Neuronal stem cell (in vitro differentiated cells): ENCODE measurements around the gene MOGAT2.

Experiments
- DNase-seq: peaks from one replicate; pipeline ENCODE4 v3.0.0-alpha.2; 2013; ENCODE audit warnings: low spot score
- H2AFZ ChIP-seq: one replicate; pipeline ENCODE4 v1.6.1; 2013; ENCODE audit warnings: mild to moderate bottlenecking, low read length, inconsistent platforms
- H2AK5ac ChIP-seq: 2 replicates; pipeline ENCODE4 v1.6.1; 2013; ENCODE audit warnings: low read depth, mild to moderate bottlenecking, inconsistent platforms, low read length, moderate library complexity, mixed read lengths
- H2BK120ac ChIP-seq: 2 replicates; pipeline ENCODE4 v1.6.1; 2013; ENCODE audit warnings: low read depth, mild to moderate bottlenecking, inconsistent platforms, low read length, moderate library complexity, mixed read lengths
- H2BK12ac ChIP-seq: one replicate; pipeline ENCODE4 v1.6.1; 2013; ENCODE audit warnings: low read length, inconsistent platforms
- H2BK15ac ChIP-seq: 2 replicates; pipeline ENCODE4 v1.6.1; 2013; ENCODE audit warnings: mild to moderate bottlenecking, low read length, inconsistent platforms, mixed read lengths
- H2BK5ac ChIP-seq: one replicate; pipeline ENCODE4 v1.6.1; 2013; ENCODE audit warnings: inconsistent platforms, mild to moderate bottlenecking, low read length, moderate library complexity
- H3K14ac ChIP-seq: one replicate; pipeline ENCODE4 v1.6.1; 2013; ENCODE audit warnings: low read length, inconsistent platforms
- H3K18ac ChIP-seq: 2 replicates; pipeline ENCODE4 v1.6.1; 2013; ENCODE audit warnings: low read length, inconsistent platforms
- H3K23ac ChIP-seq: 2 replicates; pipeline ENCODE4 v1.6.1; 2013; ENCODE audit warnings: low read depth, mild to moderate bottlenecking, mixed read lengths, low read length, inconsistent platforms; ENCODE audit not compliant: poor library complexity
- H3K27ac ChIP-seq: replicated peaks from 3 replicates; pipeline ENCODE4 v1.5.1; 2013; ENCODE audit warnings: low read length, inconsistent platforms
- H3K27me3 ChIP-seq, 3 experiments: 2 replicates each; pipeline ENCODE4 v1.6.1; 2013; ENCODE audit warnings: low read length in 3 of 3, mild to moderate bottlenecking in 2 of 3, inconsistent platforms in 1 of 3, low read depth in 1 of 3, mixed read lengths in 1 of 3, moderate library complexity in 1 of 3; ENCODE audit not compliant: control insufficient read depth in 3 of 3, insufficient read depth in 3 of 3
- H3K36me3 ChIP-seq, 2 donors: replicated peaks in 1 of 2; 2 replicates each; pipeline ENCODE4 v1.6.1; 2013; ENCODE audit warnings: low read length in 2 of 2; ENCODE audit not compliant: control insufficient read depth in 2 of 2, insufficient read depth in 2 of 2
- H3K4ac ChIP-seq: 2 replicates; pipeline ENCODE4 v1.6.1; 2013; ENCODE audit warnings: inconsistent platforms, mild to moderate bottlenecking, low read length, moderate library complexity
- H3K4me1 ChIP-seq, 2 donors: 1 replicate in 1 of 2; 2 replicates in 1 of 2; pipeline ENCODE4 v1.6.1; 2013; ENCODE audit warnings: low read length in 2 of 2, low read depth in 1 of 2; ENCODE audit not compliant: control insufficient read depth in 2 of 2, insufficient read depth in 1 of 2
- H3K4me2 ChIP-seq: one replicate; pipeline ENCODE4 v1.6.1; 2013; ENCODE audit warnings: mild to moderate bottlenecking, low read length, inconsistent platforms; ENCODE audit not compliant: insufficient read depth, poor library complexity, severe bottlenecking
- H3K4me3 ChIP-seq, 2 donors: 2 replicates each; pipeline ENCODE4 v1.5.1; 2013; ENCODE audit warnings: low read length in 2 of 2, mild to moderate bottlenecking in 2 of 2, inconsistent platforms in 1 of 2, moderate library complexity in 1 of 2
- H3K79me1 ChIP-seq: one replicate; pipeline ENCODE4 v1.6.1; 2013; ENCODE audit warnings: low read depth, mild to moderate bottlenecking, inconsistent platforms, low read length, moderate library complexity
- H3K9ac ChIP-seq: one replicate; pipeline ENCODE4 v1.6.1; 2013; ENCODE audit warnings: mild to moderate bottlenecking, low read depth, low read length, inconsistent platforms; ENCODE audit not compliant: poor library complexity
- H3K9me3 ChIP-seq, 2 donors: replicated peaks in 1 of 2; 2 replicates each; pipeline versions ENCODE3 to v1.6.1; 2013; ENCODE audit warnings: low read length in 2 of 2, mild to moderate bottlenecking in 2 of 2, inconsistent platforms in 1 of 2, low read depth in 1 of 2, mixed read lengths in 1 of 2, moderate library complexity in 1 of 2; ENCODE audit not compliant: control insufficient read depth in 2 of 2, insufficient read depth in 1 of 2
- H4K8ac ChIP-seq: one replicate; pipeline ENCODE4 v1.6.1; 2013; ENCODE audit warnings: low read depth, mild to moderate bottlenecking, inconsistent platforms, low read length, moderate library complexity
- H4K91ac ChIP-seq: one replicate; pipeline ENCODE4 v1.6.1; 2013; ENCODE audit warnings: low read length, low read depth, mild to moderate bottlenecking, inconsistent platforms; ENCODE audit not compliant: poor library complexity
- WGBS, 2 donors: extraction: QIAGEN DNeasy Blood & Tissue Kit; methylation state at CpG; one replicate each; pipeline ENCODE4 v1.1.7; 2013; ENCODE audit warnings: missing lambda C conversion rate in 2 of 2, mixed read lengths in 1 of 2; ENCODE audit not compliant: insufficient read length in 2 of 2, insufficient replicate concordance in 1 of 2; ENCODE audit errors: extremely low coverage in 2 of 2; 5-methylcytosine and 5-hydroxymethylcytosine counted together

Gene MOGAT2

GRCh38 chr11:75719340-75720239 lies 2.0 kb downstream of the MOGAT2 start:
- Histone ChIP-seq H3K27ac (no peak overlapping the region), H3K23ac (no peak overlapping the region), H3K4ac (no peak overlapping the region), H2BK12ac (no peak overlapping the region), H2AFZ (peak overlapping the region; percentile 21), H3K4me1 (peaks cover 0 to 6% of the 10 kb centered on the region in 2 donors), H3K4me2 (no peak overlapping the region), H2BK15ac (peak overlapping the region; percentile 3), H2AK5ac (peak overlapping the region; percentile 58), H3K79me1 (no peaks in the 10 kb centered on the region), H3K9me3 (no peaks in the 10 kb centered on the region), H3K4me3 (no peak overlapping the region), H3K18ac (peak overlapping the region; percentile 87), H2BK120ac (peak overlapping the region; percentile 24), H3K36me3 (no peaks in the 10 kb centered on the region), H4K8ac (no peak overlapping the region), H4K91ac (no peak overlapping the region), H3K27me3 (peaks cover 0 to 15% (median 0%) of the 10 kb centered on the region in 3 experiments), H2BK5ac (no peak overlapping the region), H3K9ac (peak overlapping the region; percentile 51), H3K14ac (peak overlapping the region; percentile 9)
- no CpG with 5 or more reads among the region's 14 CpGs for WGBS, 2 donors
- DNase-seq, result no peak

GRCh38 chr11:75720639-75721038 lies 3.0 kb downstream of the MOGAT2 start:
- WGBS, 2 donors, result no CpG with 5 or more reads among the region's 6 CpGs
- H4K91ac ChIP-seq, result no peak overlapping the region
- peaks cover 0 to 16% (median 0%) of the 10 kb centered on the region in 3 experiments for H3K27me3 ChIP-seq
- H3K18ac ChIP-seq, result no peak overlapping the region
- no peak overlapping the region for H3K4ac ChIP-seq
- H3K14ac ChIP-seq, result peak overlapping the region; percentile 32
- H2BK12ac ChIP-seq, result peak overlapping the region; percentile 24
- H3K4me3 ChIP-seq, result no peak overlapping the region
- no peak overlapping the region for H3K27ac ChIP-seq
- no peak overlapping the region for H4K8ac ChIP-seq
- no peak overlapping the region for H2BK120ac ChIP-seq
- H3K9me3 ChIP-seq, result no peaks in the 10 kb centered on the region
- no peak overlapping the region for H2BK15ac ChIP-seq
- H2BK5ac ChIP-seq, result no peak overlapping the region
- H3K9ac ChIP-seq, result no peak overlapping the region
- H2AK5ac ChIP-seq, result no peak overlapping the region
- no peak for DNase-seq
- no peaks in the 10 kb centered on the region for H3K79me1 ChIP-seq
- no peak overlapping the region for H3K4me2 ChIP-seq
- no peak overlapping the region for H3K23ac ChIP-seq
- H2AFZ ChIP-seq, result no peak overlapping the region
- H3K4me1 ChIP-seq, result peaks cover 0 to 6% of the 10 kb centered on the region in 2 donors
- H3K36me3 ChIP-seq, result no peaks in the 10 kb centered on the region

DNA sequence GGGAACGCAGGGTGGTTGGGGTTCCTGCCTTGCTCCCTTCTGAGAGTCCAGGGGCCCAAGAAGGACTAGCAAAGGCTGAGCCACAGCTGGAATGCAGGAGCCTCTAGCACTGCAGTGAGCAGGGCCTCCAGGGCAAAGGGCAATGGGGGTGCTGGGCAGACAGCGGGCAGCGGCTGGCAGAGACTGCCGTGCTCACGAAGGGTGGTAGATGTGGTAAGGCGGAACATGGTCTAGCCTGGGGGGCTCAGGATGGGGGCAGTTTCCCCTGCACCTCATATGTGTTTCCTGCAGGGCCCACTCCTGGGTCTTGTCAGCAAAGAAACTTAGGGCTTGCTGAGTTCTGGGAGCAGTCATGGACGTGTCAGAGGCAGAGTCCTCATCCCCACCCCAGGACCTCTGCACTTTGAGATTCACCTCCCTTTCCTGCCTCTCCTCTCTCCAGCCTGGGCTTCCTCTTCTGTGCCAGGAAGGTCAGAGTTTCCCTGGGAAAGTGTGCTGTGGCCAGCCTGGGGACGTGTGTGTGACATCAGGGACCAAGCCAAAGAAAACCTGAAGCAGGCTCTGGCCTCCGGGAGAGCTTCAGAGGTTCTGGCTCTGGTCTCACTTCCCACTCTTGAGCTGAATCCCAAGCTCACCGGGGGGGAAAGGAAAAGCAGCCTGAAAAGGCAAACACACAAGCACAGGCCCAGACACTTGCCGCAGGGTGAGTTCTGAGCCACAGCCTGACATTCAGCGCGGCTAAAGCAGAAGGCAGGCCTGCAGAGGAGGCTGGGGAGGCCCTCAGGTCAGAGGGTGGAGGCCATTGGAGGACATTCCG lies 4.4 kb downstream of the MOGAT2 start:
- H2AK5ac ChIP-seq, result peak overlapping the region; percentile 53

GRCh38 chr11:75722669-75723042 lies 5.0 kb downstream of the MOGAT2 start:
- Histone ChIP-seq H3K9me3 (no peaks in the 10 kb centered on the region), H3K4me1 (peaks cover 0 to 6% of the 10 kb centered on the region in 2 donors), H3K27ac (no peak overlapping the region), H3K4ac (no peak overlapping the region), H2AFZ (no peak overlapping the region), H3K4me3 (no peak overlapping the region), H2BK15ac (peak overlapping the region; percentile 91), H3K23ac (no peak overlapping the region), H2BK12ac (no peak overlapping the region), H3K79me1 (no peaks in the 10 kb centered on the region), H3K36me3 (no peaks in the 10 kb centered on the region), H4K91ac (no peak overlapping the region), H3K14ac (no peak overlapping the region), H2BK5ac (peak overlapping the region; percentile 47), H4K8ac (no peak overlapping the region), H3K9ac (no peak overlapping the region), H3K4me2 (no peak overlapping the region), H3K27me3 (peaks cover 0 to 22% (median 0%) of the 10 kb centered on the region in 3 experiments), H2BK120ac (no peak overlapping the region), H2AK5ac (peak overlapping the region; percentile 53), H3K18ac (peak overlapping the region; percentile 70)
- WGBS, 2 donors, result no CpG with 5 or more reads among the region's 9 CpGs
- no peak for DNase-seq

More for the DNA sequence above, 4.4 kb downstream of the MOGAT2 start:
- H3K27ac ChIP-seq, result no peak overlapping the region
- no peak overlapping the region for H2BK12ac ChIP-seq
- H3K27me3 ChIP-seq, result peaks cover 0 to 17% (median 0%) of the 10 kb centered on the region in 3 experiments
- H3K18ac ChIP-seq, result peak overlapping the region; percentile 70
- peak overlapping the region; percentile 68 for H3K4ac ChIP-seq
- no peak overlapping the region for H2BK120ac ChIP-seq
- H4K91ac ChIP-seq, result peak overlapping the region; percentile 39
- no peaks in the 10 kb centered on the region for H3K36me3 ChIP-seq
- H3K4me1 ChIP-seq, result peaks cover 0 to 6% of the 10 kb centered on the region in 2 donors
- peak overlapping the region; percentile 15 for H3K9ac ChIP-seq
- no peak overlapping the region for H3K23ac ChIP-seq
- peak overlapping the region; percentile 79 for H3K14ac ChIP-seq
- H3K4me2 ChIP-seq, result no peak overlapping the region
- no peak overlapping the region for H3K4me3 ChIP-seq
- H4K8ac ChIP-seq, result no peak overlapping the region
- H2BK15ac ChIP-seq, result peak overlapping the region; percentile 91
- no CpG with 5 or more reads among the region's 14 CpGs for WGBS, 2 donors
- no peak overlapping the region for H2AFZ ChIP-seq
- no peak for DNase-seq
- H3K9me3 ChIP-seq, result no peaks in the 10 kb centered on the region
- H3K79me1 ChIP-seq, result no peaks in the 10 kb centered on the region
- peak overlapping the region; percentile 47 for H2BK5ac ChIP-seq
